Measurements from ENCODE around the gene FAM228B.
"Not testable (repeated sequence)": the region's sequence is repeated elsewhere in the genome, so short reads cannot be mapped to it uniquely, and the experiment has no call there.

The FAM228B gene

GRCh38 chr2:24123195-24123921 lies at the start of gene FAM228B, which contains the start of gene PFN4:
Gene FAM228B, plus strand, starts transcription at chr2:24123469. Its CDS starts 893 bp downstream, at chr2:24124362.
Gene PFN4, minus strand, starts transcription at chr2:24123334. Its CDS starts 799 bp downstream, at chr2:24122535.
- peak; percentile 78 for DNase-seq

DNA sequence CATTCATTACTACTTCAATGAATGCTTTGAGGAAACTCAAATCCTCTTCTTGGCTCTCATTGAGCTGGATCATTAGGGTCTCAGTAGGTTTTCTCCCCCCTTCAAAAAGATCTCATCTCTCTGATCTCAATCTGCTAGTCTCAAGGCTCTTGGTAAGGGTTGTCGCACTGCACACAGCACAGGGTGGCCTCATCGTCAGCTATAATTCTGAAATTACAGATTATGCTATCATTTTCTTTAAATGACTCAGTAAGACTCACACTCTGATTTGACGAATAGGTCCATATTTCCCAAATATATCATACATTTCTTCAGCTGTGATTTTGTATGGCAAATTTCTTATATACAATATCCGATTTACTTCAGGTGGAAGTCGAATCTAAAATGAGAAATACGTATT lies 49.5 kb upstream of the FAM228B start:
- no peak for DNase-seq

GRCh38 chr2:24075259-24075658 lies 48.0 kb upstream of the FAM228B start:
- DNase-seq: no peak

DNA sequence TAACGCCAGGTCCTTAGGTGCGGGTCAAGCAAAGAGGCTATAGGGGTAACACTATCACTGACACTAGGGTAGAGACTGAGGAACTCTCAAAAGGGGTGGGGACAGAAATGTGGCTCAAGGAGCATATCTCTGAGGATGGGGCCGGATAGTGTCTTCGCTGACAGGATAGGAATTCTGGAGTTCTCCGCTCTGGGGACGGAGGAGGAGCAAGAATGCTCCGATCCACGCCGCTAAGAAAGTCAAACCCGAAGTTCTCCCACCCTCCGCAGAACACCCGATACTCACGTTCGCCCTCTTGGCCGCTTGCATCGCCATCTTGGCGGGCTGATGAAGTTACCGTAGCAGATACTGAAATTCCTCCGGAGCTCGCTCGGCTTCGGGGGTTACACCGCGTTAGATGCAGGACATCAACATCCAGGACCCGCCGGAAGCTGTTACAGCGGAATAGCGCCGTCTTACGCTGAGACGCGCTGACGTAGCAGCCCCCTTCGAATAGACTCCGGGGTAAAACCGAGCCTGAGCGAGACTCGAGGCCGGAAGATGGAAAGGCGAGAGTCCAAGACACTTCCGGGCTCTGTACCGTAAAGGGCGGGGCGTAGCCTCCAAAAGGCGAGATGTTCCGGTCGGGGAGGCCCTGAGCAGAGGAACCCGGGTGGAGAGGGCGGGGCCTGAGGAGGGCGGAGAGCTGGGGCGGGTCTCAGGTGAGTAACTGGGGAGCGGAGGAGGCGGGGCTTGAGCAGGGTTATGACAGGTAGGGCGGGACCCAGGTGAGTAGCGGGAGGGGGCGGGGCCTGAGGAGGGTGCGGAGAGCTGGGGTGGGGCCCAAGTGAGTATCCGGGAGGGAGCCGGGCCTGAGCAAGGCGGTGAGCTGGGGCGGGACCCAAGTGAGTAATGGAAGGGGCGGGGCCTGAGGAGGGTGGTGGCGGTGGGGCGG lies 47.1 kb upstream of the FAM228B start, which contains the start of gene SF3B6:
Gene SF3B6 (minus strand): TSS at position 412 of the 934 bp plus-strand sequence. CDS start 97 bp downstream, at position 315.
- DNase-seq: peak; percentile 98

DNA sequence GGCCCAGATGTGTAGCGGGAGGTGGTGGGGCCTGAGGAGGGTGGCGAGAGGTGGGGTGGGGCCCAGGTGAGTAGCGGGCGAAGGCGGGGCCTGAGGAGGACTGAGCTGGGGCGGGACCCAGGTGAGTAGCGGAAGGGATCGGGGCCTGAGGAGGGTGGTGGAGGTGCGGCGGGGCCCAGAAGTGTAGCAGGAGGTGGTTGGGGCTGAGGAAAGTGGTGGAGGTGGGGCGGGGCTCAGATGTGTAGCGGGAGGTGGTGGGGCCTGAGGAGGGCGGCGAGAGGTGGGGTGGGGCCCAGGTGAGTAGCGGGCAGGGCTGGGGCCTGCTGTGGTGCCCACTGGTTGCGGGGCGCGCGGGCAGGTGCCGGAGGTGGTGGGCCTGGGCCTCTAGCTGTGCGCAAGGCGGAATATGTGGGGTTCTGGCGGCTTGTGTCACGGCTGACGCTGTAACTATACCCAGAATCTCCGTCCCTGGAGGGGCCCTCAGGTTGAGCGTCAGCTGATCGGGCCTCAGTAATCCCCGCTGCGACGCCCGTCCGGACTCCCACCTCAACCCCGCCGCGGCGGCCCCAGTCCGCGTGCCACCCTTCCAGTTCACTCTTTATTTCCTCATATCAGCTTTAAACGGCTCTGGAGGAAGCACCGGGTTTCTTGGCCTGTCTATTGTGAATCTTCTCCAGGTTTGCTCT lies 46.3 kb upstream of the FAM228B start:
- DNase-seq: peak; percentile 37

GRCh38 chr2:24077535-24077877 lies 45.8 kb upstream of the FAM228B start:
- no peak for DNase-seq

- DNase-seq: no peak
Observed at GRCh38 chr2:24077879-24078278, 45.4 kb upstream of the FAM228B start.

DNA sequence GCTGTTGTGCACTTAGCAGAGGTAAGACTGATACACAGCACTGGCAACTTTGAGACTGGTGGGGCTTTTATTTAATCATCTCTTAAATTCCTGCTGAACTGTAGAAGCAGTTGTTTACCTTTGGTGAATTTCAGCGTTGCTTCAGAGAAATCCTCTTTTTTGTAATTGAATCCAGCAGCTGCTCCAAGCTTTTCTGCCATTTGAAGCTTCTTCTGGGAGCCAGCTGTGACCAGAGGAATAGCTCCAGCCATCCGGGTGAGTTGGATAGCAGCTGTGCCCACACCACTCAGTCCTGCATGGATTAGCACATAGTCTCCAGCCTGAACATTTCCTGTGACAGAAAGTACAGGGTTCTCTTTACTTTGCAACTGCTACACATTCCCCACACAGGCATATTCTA lies 42.6 kb upstream of the FAM228B start:
- DNase-seq: no peak

GRCh38 chr2:24082787-24083566 lies 40.3 kb upstream of the FAM228B start:
- DNase-seq: no peak

DNA sequence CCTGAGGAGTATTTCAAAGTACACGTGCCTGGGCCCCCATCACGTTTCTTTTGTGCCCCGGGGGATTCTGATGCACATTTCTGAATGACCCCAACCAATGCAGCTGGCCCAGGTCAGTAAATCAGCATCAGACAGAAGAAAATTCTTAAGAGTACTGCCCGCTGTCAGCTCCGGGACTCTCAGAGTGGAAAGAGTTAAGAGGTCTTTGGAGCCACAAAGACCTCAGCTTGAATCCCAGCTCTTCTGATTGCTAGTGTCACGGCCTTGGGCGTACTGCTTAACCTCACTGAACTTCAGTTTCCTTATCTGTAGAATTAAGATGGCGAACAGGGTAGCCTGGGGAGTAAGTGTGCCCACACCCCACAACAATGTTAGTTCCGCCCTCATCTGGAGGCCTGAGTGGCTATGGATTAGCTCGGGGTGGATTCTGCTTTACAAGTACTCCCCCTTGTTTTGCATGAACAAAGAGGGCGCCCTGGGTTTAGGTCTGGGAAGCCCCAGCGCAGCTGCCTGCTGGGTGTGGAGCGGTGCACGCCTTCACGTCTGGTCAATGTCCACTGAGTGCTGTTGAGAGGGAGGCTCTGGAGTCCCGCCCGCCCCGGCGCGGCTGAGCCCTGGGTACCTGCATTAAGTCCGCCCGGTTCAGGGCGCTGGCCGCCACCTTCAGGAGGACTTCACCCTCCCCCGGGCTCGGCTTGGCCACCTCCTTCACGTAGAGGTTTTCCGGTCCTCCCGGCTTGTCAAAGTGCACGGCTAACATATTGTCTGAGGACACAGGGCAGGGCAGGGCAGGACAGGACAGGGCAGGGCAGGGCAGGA lies 39.5 kb upstream of the FAM228B start:
- peak; percentile 80 for DNase-seq

- DNase-seq: peak; percentile 85
Observed at GRCh38 chr2:24084386-24085199, 38.7 kb upstream of the FAM228B start, which contains the start of gene TP53I3. Gene TP53I3, minus strand, starts transcription at chr2:24084834. Its CDS starts 508 bp downstream, at chr2:24084326.

- DNase-seq: no peak
Observed at GRCh38 chr2:24085200-24085489, 38.1 kb upstream of the FAM228B start.

- DNase-seq: no peak
Observed at GRCh38 chr2:24086241-24086640, 37.0 kb upstream of the FAM228B start.

- no peak for DNase-seq
Observed at GRCh38 chr2:24087032-24087431, 36.2 kb upstream of the FAM228B start.

DNA sequence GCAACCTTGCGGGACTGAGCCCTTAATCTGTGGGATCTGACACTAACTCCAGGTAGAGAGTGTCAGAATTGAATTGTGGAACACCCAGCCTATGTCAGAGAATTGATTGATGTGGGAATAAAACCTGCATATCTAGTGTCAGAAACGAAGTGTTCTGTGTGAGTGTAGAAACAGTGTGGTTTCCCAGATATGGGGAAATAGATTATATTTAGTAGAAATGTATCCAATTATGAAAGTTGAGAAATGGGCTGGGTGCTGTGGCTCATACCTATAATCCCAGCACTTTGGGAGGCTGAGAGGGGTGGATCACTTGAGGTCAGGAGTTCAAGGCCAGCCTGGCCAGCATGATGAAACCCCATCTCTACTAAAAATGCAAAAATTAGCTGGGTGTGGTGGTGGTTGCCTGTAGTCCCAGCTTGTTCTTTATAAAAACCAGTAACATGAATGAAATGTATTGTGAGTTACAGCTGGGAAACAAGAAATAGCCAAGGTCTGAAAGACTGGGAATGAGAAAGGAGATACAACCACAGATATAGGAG lies 34.4 kb upstream of the FAM228B start:
- DNase-seq: no peak

DNA sequence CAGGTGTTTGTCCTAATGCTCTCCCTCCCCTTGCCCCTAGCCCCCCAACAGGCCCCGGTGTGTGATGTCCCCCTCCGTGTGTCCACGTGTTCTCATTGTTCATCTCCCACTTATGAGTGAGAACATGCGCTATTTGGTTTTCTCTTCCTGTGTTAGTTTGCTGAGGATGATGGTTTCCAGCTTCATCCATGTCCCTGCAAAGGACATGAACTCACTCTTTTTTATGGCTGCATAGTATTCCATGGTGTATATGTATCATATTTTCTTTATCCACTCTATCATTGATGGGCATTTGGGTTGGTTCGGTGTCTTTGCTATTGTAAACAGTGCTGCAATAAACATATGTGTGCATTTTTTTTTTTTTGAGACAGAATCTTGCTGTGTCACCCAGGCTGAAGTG lies 30.0 kb upstream of the FAM228B start:
- DNase-seq: not testable (repeated sequence)

GRCh38 chr2:24095171-24095677 lies 28.0 kb upstream of the FAM228B start:
- not testable (repeated sequence) for DNase-seq

- DNase-seq: not testable (repeated sequence)
Observed at GRCh38 chr2:24100732-24101131, 22.5 kb upstream of the FAM228B start.

- DNase-seq: no peak
Observed at GRCh38 chr2:24101992-24102391, 21.3 kb upstream of the FAM228B start.

DNA sequence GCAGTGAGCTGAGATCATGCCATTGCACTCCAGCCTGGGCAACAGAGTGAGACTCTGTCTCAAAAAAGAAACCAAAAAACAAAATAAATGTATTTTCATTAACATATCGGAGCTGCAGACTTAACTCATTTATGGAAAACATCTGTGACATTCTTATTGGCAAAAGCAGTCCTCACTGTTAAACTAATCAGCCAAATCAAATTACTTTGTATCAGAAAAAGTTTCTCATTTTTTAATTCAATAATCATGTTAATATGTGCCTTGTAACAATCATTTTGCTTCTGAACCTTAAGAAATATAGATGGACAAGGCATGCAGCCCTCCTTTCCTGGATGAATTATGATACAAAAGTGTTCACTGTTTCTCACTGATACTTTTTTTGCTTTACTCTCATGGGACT lies 20.6 kb upstream of the FAM228B start:
- DNase-seq: no peak

All from NCI-H1105 treated with DMSO at 0.1 percent for 48 hours (cell line).